H1 (cell line): ENCODE measurements around the gene RERE. TPM values are rescaled to one million over a fixed set of nuclear protein-coding genes. Genes with fewer than 3 reads are reported as not detected.
A peak's percentile ranks its signal among the peaks of the same experiment; 100 is the strongest.

Experiments
- CTCF ChIA-PET: fragments of 300-600 bp; sonication (Branson Sonifier 250); formaldehyde crosslinking; loops from one replicate; lab custom pipeline; 2021; ENCODE audit not compliant: partially characterized antibody; lab: Charles Lee
- POLR2A ChIA-PET: fragments of 300-600 bp; sonication (Branson Sonifier 250); formaldehyde crosslinking; loops from one replicate; lab custom pipeline; 2021; ENCODE audit warnings: inconsistent platforms; ENCODE audit not compliant: partially characterized antibody; lab: Charles Lee
- DNase-seq, 2 experiments: peaks; one replicate each; pipeline versions ENCODE4 v3.0.0 to v3.0.0-alpha.2; 2010 to 2022; ENCODE audit warnings: low spot score in 2 of 2, low read depth in 1 of 2, mixed read lengths in 1 of 2
- FAIRE-seq: peaks from 2 replicates; lab custom pipeline; 2011; peaks lifted over from hg19 to GRCh38; lab: Jason Lieb, UNC
- H2AFZ ChIP-seq: 2 replicates; pipeline ENCODE4 v1.8.1; 2012; ENCODE audit warnings: low read length, inconsistent platforms
- H2AK5ac ChIP-seq: 2 replicates; pipeline ENCODE4 v1.6.1; 2013; ENCODE audit warnings: low read depth, low read length
- H2BK120ac ChIP-seq: replicated peaks from 2 replicates; pipeline ENCODE3; 2013; ENCODE audit warnings: low read depth, low read length, inconsistent platforms
- H2BK12ac ChIP-seq: 2 replicates; pipeline ENCODE4 v1.6.1; 2013; ENCODE audit warnings: low read depth, low read length
- H2BK15ac ChIP-seq: 2 replicates; pipeline ENCODE4 v1.6.1; 2013; ENCODE audit warnings: low read length
- H2BK20ac ChIP-seq: 2 replicates; pipeline ENCODE4 v1.6.1; 2013; ENCODE audit warnings: low read length
- H2BK5ac ChIP-seq: 2 replicates; pipeline ENCODE4 v1.6.1; 2013; ENCODE audit warnings: low read depth, low read length
- H3K14ac ChIP-seq: 2 replicates; pipeline ENCODE4 v1.6.1; 2013; ENCODE audit warnings: inconsistent platforms; ENCODE audit not compliant: insufficient read length
- H3K18ac ChIP-seq: 2 replicates; pipeline ENCODE4 v1.6.1; 2013; ENCODE audit warnings: low read length; ENCODE audit errors: extremely low read depth
- H3K23ac ChIP-seq: 2 replicates; pipeline ENCODE4 v1.6.1; 2013; ENCODE audit warnings: inconsistent platforms; ENCODE audit not compliant: insufficient read length
- H3K23me2 ChIP-seq: 2 replicates; pipeline ENCODE4 v1.6.1; 2013; ENCODE audit warnings: low read depth, low read length
- H3K27ac ChIP-seq: 2 replicates; pipeline ENCODE4 v1.6.1; 2011; ENCODE audit warnings: low read depth, low read length, inconsistent platforms
- H3K27me3 ChIP-seq, 4 experiments: replicated peaks in 1 of 4; 1 replicate in 1 of 4; 2 replicates in 3 of 4; pipeline versions ENCODE4 v1.6.1 to v1.8.1; 2011 to 2013; ENCODE audit warnings: low read length in 3 of 4, mild to moderate bottlenecking in 3 of 4, inconsistent platforms in 2 of 4, mixed read lengths in 2 of 4, moderate library complexity in 1 of 4; ENCODE audit not compliant: control insufficient read depth in 3 of 4, insufficient read depth in 3 of 4; ENCODE audit errors: extremely low read depth in 1 of 4
- H3K36me3 ChIP-seq, 4 experiments: 2 replicates each; pipeline versions ENCODE4 v1.6.1 to v1.8.1; 2011 to 2013; ENCODE audit warnings: mild to moderate bottlenecking in 4 of 4, low read length in 3 of 4, moderate library complexity in 2 of 4, control low read depth in 1 of 4, inconsistent platforms in 1 of 4; ENCODE audit not compliant: insufficient read depth in 4 of 4, control insufficient read depth in 2 of 4
- H3K4ac ChIP-seq: replicated peaks from 2 replicates; pipeline ENCODE3; 2013; ENCODE audit warnings: low read length, low read depth, mixed read lengths, inconsistent platforms; ENCODE audit not compliant: insufficient read length
- H3K4me1 ChIP-seq, 4 experiments: replicated peaks in 1 of 4; 1 replicate in 1 of 4; 2 replicates in 3 of 4; pipeline versions ENCODE4 v1.6.1 to v1.8.1; 2011 to 2013; ENCODE audit warnings: low read length in 3 of 4, inconsistent platforms in 2 of 4, mixed read lengths in 1 of 4; ENCODE audit not compliant: insufficient read depth in 4 of 4, control insufficient read depth in 3 of 4
- H3K4me2 ChIP-seq, 2 experiments: 2 replicates each; pipeline versions ENCODE4 v1.6.1 to v1.8.1; 2011 to 2013; ENCODE audit warnings: low read depth in 2 of 2, low read length in 2 of 2, control low read depth in 1 of 2, inconsistent platforms in 1 of 2, mild to moderate bottlenecking in 1 of 2; ENCODE audit not compliant: insufficient read depth in 1 of 2
- H3K4me3 ChIP-seq, 4 experiments: fragments of 200-600, 300-600 bp in 1 of 4; sonication (generic), shearing (Covaris generic), sonication (Bioruptor Twin) in 1 of 4; 2 replicates each; pipeline versions ENCODE4 v1.5.1 to v1.8.1; 2011 to 2016; ENCODE audit warnings: low read length in 4 of 4, low read depth in 3 of 4, control low read depth in 2 of 4, inconsistent platforms in 2 of 4, mild to moderate bottlenecking in 2 of 4, mixed read lengths in 1 of 4, moderate library complexity in 1 of 4; ENCODE audit not compliant: insufficient read depth in 2 of 4; ENCODE audit errors: extremely low read depth in 1 of 4
- H3K56ac ChIP-seq: replicated peaks from 2 replicates; pipeline ENCODE3; 2013; ENCODE audit warnings: low read depth, mild to moderate bottlenecking, mixed read lengths, low read length, inconsistent platforms; ENCODE audit not compliant: insufficient read length
- H3K79me1 ChIP-seq: 2 replicates; pipeline ENCODE4 v1.6.1; 2013; ENCODE audit warnings: low read depth, low read length, control low read depth
- H3K79me2 ChIP-seq, 2 experiments: 2 replicates each; pipeline versions ENCODE4 v1.6.1 to v1.8.1; 2012 to 2013; ENCODE audit warnings: low read length in 2 of 2, mild to moderate bottlenecking in 2 of 2, inconsistent platforms in 1 of 2; ENCODE audit not compliant: insufficient read depth in 2 of 2, control insufficient read depth in 1 of 2
- H3K9ac ChIP-seq, 4 experiments: replicated peaks in 1 of 4; 1 replicate in 1 of 4; 2 replicates in 3 of 4; pipeline versions ENCODE4 v1.6.1 to v1.8.1; 2011 to 2013; ENCODE audit warnings: low read depth in 3 of 4, low read length in 3 of 4, control low read depth in 2 of 4, mild to moderate bottlenecking in 2 of 4, moderate library complexity in 2 of 4, inconsistent platforms in 1 of 4; ENCODE audit errors: extremely low read depth in 1 of 4
- H3K9me3 ChIP-seq, 2 experiments: 2 replicates each; pipeline versions ENCODE4 v1.6.1 to v1.8.1; 2012 to 2013; ENCODE audit warnings: mild to moderate bottlenecking in 2 of 2, moderate library complexity in 2 of 2, control low read depth in 1 of 2, inconsistent platforms in 1 of 2, low read depth in 1 of 2, low read length in 1 of 2, mixed read lengths in 1 of 2; ENCODE audit not compliant: insufficient read depth in 2 of 2
- H4K20me1 ChIP-seq, 2 experiments: replicated peaks in 1 of 2; 2 replicates each; pipeline versions ENCODE3 to v1.8.1; 2011 to 2013; ENCODE audit warnings: inconsistent platforms in 2 of 2, low read length in 2 of 2, mild to moderate bottlenecking in 1 of 2; ENCODE audit not compliant: insufficient read depth in 2 of 2, control insufficient read depth in 1 of 2
- H4K5ac ChIP-seq: 2 replicates; pipeline ENCODE4 v1.6.1; 2013; ENCODE audit warnings: low read length, low read depth, mixed read lengths, inconsistent platforms; ENCODE audit not compliant: insufficient read length
- H4K8ac ChIP-seq: 2 replicates; pipeline ENCODE4 v1.8.0; 2013; ENCODE audit warnings: mild to moderate bottlenecking, moderate library complexity, low read length, inconsistent platforms; ENCODE audit not compliant: insufficient read depth; ENCODE audit errors: extremely low read depth
- H4K91ac ChIP-seq: replicated peaks from 2 replicates; pipeline ENCODE3; 2013; ENCODE audit warnings: low read length, mixed read lengths, inconsistent platforms; ENCODE audit not compliant: insufficient read length
- WGBS, 2 experiments: shearing (Covaris generic) in 1 of 2; methylation state at CpG; one replicate each; pipeline versions ENCODE4 v1.1.6 to v1.1.7; 2013 to 2015; ENCODE audit warnings: low lambda C conversion rate in 2 of 2, mixed read lengths in 2 of 2, inconsistent platforms in 1 of 2, low coverage in 1 of 2, missing lambda C conversion rate in 1 of 2; ENCODE audit not compliant: insufficient replicate concordance in 2 of 2, insufficient coverage in 1 of 2, insufficient read length in 1 of 2; ENCODE audit errors: extremely low coverage in 1 of 2, missing lambda C conversion rate in 1 of 2; 5-methylcytosine and 5-hydroxymethylcytosine counted together
- polyA plus RNA-seq, 7 experiments: library from polyadenylated mRNA; depleted of rRNA in 3 of 7; stranded (reverse) in 5 of 7; unstranded in 2 of 7; fragments of >200 nt in 5 of 7; fragments of 200-250 nt in 2 of 7; gene quantifications; 1 replicate in 5 of 7; 2 replicates in 1 of 7; 4 replicates in 1 of 7; pipeline versions ENCODE4 v1.2.1 to v1.2.3, GENCODE V29; 2011 to 2013; ENCODE audit warnings: missing spikeins in 2 of 7, mixed read lengths in 2 of 7
- total RNA-seq: library from RNA; stranded (reverse); fragmentation: NEBNext Ultra II Directional; extraction: Animal tissue kit (Norgen Biotek cat#: 25700); gene quantifications from 2 replicates; pipeline ENCODE4 v1.2.1, GENCODE V29; 2021
- TF ChIP-seq, protein P1 (sequence below): IDR thresholded peaks from 2 replicates; pipeline ENCODE4 v1.6.1; 2012; ENCODE audit warnings: low read length, inconsistent platforms

Gene RERE
- total and polyA plus RNA-seq, 2 of the 8 experiments (the other 6 are each of a cell fraction or from before 2014, with no cell fraction given) = 15.3 to 142 TPM

DNA sequence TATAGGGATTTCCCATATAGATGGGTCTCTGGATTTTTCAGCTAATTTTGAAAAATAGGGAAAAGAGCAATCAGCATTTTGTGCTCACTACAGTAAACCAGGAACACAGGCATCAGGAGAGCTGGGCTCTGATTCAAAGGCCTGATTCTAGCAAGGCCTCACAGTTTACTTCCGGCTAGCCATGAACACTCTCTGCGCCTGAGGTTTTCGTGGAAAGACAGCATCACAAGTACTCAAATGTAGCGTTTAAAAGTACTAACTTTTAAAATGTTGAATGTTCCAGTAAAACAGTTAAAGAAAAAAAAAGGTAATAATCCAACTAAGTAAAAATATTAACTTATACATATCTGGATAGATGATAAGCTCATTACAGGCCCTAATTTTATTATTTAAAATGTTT lies 379.0 kb downstream of the RERE start:
- Histone ChIP-seq H3K14ac (no peak overlapping the region), H3K36me3 (no peaks in the 10 kb centered on the region), H2BK12ac (no peak overlapping the region), H3K4me1 (peaks cover 4 to 19% (median 15%) of the 10 kb centered on the region in 4 experiments; a peak in 6 of 7 replicates), H4K20me1 (peaks cover 0 to 5% of the 10 kb centered on the region in 2 experiments), H2BK120ac (no peak overlapping the region), H3K23me2 (no peaks in the 10 kb centered on the region), H3K56ac (no peak overlapping the region), H3K4ac (no peak overlapping the region), H2BK20ac (no peak overlapping the region), H3K79me2 (peaks cover 0 to 50% of the 10 kb centered on the region in 2 experiments; a peak in 2 of 4 replicates), H3K27me3 (no peaks in the 10 kb centered on the region), H2AK5ac (no peak overlapping the region), H3K9me3 (peaks cover 0 to 3% of the 10 kb centered on the region in 2 experiments; a peak in 1 of 4 replicates), H2AFZ (no peak overlapping the region), H3K27ac (no peak overlapping the region), H3K9ac (no peak overlapping the region), H2BK15ac (no peak overlapping the region), H3K79me1 (no peaks in the 10 kb centered on the region; the same call in 1 of the 2 replicates), H4K91ac (no peak overlapping the region), H2BK5ac (no peak overlapping the region), H3K4me2 (0 out of 4 replicates have a peak overlapping the region, but pooled peaks of 1 of the 2 experiments have one; percentile 9), H3K4me3 (no peak overlapping the region), H3K23ac (no peak overlapping the region), H3K18ac (no peak overlapping the region; the same call in 1 of the 2 replicates), H4K8ac (no peak overlapping the region), H4K5ac (no peak overlapping the region)
- POLR2A ChIA-PET = interaction anchor here (1.3 to 2.0 kb wide), 2 partner anchors 11 to 42 kb away, joined by 3 to 4 read pairs; no protein-coding TSS in a partner anchor
- TF ChIP-seq, protein P1, sequence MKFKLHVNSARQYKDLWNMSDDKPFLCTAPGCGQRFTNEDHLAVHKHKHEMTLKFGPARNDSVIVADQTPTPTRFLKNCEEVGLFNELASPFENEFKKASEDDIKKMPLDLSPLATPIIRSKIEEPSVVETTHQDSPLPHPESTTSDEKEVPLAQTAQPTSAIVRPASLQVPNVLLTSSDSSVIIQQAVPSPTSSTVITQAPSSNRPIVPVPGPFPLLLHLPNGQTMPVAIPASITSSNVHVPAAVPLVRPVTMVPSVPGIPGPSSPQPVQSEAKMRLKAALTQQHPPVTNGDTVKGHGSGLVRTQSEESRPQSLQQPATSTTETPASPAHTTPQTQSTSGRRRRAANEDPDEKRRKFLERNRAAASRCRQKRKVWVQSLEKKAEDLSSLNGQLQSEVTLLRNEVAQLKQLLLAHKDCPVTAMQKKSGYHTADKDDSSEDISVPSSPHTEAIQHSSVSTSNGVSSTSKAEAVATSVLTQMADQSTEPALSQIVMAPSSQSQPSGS = no peak
- WGBS, 2 experiments = 88% methylated on average over 4 of the region's 4 CpGs; no CpG with 5 or more reads in 1 of the 2 experiments
- DNase-seq (no peak), FAIRE-seq (no peak)
- CTCF ChIA-PET = interaction anchor here (0.9 to 11.8 kb wide), 9 partner anchors 9 to 88 kb away, joined by 3 to 88 read pairs (median 6); no protein-coding TSS in a partner anchor
